HG02973 (cell line): ENCODE results near the gene PTAR1.
A peak's percentile ranks its signal among the peaks of the same experiment; 100 is the strongest.

Source experiments
- ATAC-seq: cut with Tn5 transposase; IDR thresholded peaks from one replicate; pipeline ENCODE4 v1.9.1; 2021; ENCODE audit warnings: moderate library complexity; ENCODE audit not compliant: unreplicated experiment

Gene PTAR1

DNA sequence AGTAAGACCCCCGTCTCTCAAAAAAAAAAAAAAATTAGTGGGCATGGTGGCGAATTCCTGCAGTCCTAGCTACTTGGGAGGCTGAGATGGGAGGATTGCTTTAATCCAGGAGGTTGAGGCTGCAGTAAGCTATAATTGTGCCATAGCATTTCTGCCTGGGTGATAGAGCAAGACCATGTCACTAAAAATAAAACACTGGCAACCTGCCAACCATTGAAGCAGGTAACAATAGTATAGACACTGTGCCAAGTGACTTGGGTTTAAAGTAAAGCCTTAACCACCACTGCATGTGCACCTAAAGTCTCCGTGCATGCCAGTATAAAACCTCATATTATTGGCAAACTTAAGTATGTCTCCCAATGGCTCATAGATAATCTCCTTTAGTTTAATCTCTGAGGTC lies 84.2 kb downstream of the PTAR1 start:
- ATAC-seq, result no peak

DNA sequence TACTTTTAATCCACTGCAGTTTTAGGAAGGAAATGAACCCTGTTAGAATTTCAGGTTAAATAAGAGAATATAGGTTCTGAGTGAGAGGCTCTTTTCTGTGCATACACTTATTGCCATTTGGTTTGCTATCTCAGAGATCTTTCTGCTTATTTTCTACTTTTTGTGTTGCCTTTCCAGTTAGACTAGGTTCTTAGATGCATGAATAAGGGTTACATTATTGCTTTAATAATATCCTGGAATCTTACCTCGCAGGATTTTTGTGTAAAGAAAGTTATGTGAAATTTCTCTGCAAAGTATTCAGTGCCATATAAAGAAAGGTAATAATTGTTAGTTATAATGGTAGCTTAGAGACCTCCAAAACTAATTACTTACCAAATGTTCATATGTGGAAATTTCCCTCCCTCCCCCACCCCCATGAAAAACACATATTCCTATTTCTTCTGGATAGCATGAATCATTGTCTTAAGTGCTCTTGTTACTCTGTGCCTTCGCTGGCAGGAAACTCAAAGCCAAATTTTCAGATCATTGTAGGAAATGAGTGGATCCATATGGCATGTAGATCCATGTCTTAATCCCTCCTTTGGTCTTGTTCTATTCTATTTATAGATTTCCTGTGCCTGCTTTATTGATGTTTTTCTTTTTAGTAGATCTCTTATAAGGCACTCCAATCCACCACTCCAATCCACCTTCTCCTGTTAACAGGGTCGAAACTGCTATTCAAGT lies 84.9 kb downstream of the PTAR1 start:
- no peak for ATAC-seq

GRCh38 chr9:69674112-69674685 lies 85.6 kb downstream of the PTAR1 start:
- ATAC-seq, result no peak

GRCh38 chr9:69673311-69673640 lies 86.5 kb downstream of the PTAR1 start:
- ATAC-seq, result no peak

DNA sequence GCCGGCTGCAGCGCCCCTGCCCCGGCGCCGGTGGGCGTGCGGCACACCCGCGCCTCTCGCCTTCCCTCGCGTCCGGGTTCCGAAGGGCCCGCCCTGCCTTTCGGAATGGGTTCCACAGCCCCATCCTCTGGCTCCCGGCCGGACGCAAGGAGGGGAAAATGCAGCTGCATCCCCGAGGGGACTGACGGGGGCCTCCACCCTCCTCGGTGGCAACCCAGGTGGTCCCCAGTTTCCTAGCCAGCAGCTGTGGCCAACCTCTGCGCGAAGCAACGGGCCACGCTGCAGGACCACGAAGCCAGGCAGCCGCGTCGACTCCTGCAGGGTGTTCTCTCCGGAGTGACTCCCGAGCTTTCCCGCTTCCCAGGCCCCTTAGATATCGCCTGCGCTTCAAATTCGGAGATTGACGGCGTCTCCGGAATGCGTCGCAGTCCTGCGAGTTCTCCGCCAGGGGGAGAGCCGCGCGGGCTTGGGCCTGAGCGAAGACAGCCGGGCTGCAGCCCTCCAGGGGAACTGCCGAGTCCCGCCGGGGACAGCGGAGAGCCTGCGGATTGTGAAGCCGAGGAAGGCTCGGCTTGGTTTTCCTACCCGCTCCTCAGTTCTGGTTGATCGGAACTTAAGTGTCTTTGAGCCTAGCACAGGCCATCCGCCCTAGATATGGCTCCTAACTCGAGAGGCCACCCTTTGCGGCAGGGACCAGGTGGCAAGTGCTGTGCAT lies 87.1 kb downstream of the PTAR1 start:
- ATAC-seq, result peak; percentile 94

DNA sequence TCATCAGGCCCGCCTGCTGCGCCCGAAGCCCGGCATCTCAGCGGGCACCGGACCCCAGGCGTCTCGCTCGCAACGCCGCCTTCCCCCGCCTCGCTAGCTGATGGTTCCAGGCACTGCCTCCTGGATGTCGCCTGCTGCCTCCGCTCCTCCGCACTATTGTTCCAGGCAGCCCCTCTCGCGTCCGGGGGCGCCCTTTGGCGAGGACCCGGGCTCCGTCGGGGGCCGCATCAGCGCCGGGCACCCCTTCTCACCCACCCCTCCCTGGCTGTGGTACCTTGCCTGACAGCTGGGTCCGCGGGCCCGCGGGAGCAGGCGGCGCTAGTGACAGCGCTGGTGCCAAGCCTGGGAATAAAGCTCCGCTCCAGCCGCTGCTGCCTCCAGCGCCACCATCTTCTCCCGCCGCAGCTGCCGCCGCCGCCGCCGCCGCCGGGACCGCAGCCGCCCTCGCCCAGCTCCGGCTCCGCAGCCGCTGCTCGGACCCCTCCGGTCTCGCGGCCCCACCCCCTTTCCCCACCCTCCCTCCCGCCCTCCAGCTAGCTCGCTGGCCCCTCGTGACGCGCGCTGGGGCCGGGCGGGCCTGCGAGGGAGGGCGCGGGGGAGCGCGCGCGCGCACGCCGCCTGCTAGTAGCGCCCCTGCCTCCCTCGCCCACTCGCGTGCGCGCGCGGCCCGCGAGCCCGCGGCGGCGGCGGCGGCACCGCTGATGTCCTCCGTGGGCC lies 87.8 kb downstream of the PTAR1 start, which contains the start of gene APBA1:
TSS of gene APBA1 (minus strand) at position 493 of the 717 bp plus-strand sequence.
- peak; percentile 30 for ATAC-seq

GRCh38 chr9:69671311-69671878 lies 88.4 kb downstream of the PTAR1 start:
- no peak for ATAC-seq

- no peak for ATAC-seq
These were observed 92.5 kb downstream of the PTAR1 start for GRCh38 chr9:69667306-69667705.

GRCh38 chr9:69660304-69660703 lies 99.5 kb downstream of the PTAR1 start:
- no peak for ATAC-seq
